WERI-Rb-1 (cell line): Measurements from ENCODE around the gene OSBPL5.

Experiments used
- DNase-seq: peaks from one replicate; pipeline ENCODE4 v3.0.0-alpha.2; 2020
- H3K27ac ChIP-seq: fragments of 250-450 bp; sonication (Bioruptor Pico); 2 replicates; pipeline ENCODE4 v1.5.1; 2020; ENCODE audit warnings: mild to moderate bottlenecking, moderate library complexity
- H3K27me3 ChIP-seq: fragments of 250-450 bp; sonication (Bioruptor Pico); 2 replicates; pipeline ENCODE4 v1.5.1; 2021; ENCODE audit warnings: mild to moderate bottlenecking, low read depth, moderate library complexity; ENCODE audit not compliant: insufficient read depth, severe bottlenecking
- H3K36me3 ChIP-seq: fragments of 250-450 bp; sonication (Bioruptor Pico); 2 replicates; pipeline ENCODE4 v1.5.1; 2020; ENCODE audit warnings: mild to moderate bottlenecking, moderate library complexity
- H3K4me3 ChIP-seq: 2 replicates; pipeline ENCODE4 v1.5.1; 2011; ENCODE audit warnings: low read depth, mild to moderate bottlenecking, control low read depth, low read length
- H3K9me3 ChIP-seq: fragments of 250-450 bp; sonication (Bioruptor Pico); 2 replicates; pipeline ENCODE4 v1.5.1; 2021; ENCODE audit warnings: mild to moderate bottlenecking, moderate library complexity; ENCODE audit not compliant: severe bottlenecking
- CTCF ChIP-seq: IDR thresholded peaks from 2 replicates; pipeline ENCODE4 v1.5.1; 2011; ENCODE audit warnings: low read depth, mild to moderate bottlenecking, control low read depth, inconsistent platforms, low read length

Gene OSBPL5

GRCh38 chr11:3147626-3148025, 17.5 kb downstream of the OSBPL5 start:
- Histone ChIP-seq H3K27me3 (no peaks in the 10 kb centered on the region), H3K9me3 (no peaks in the 10 kb centered on the region)

GRCh38 chr11:3147257-3147619, 17.9 kb downstream of the OSBPL5 start:
- H3K27me3 ChIP-seq, result no peaks in the 10 kb centered on the region
- no peaks in the 10 kb centered on the region for H3K36me3 ChIP-seq
- H3K9me3 ChIP-seq, result no peaks in the 10 kb centered on the region
- no peak for DNase-seq
- H3K27ac ChIP-seq, result no peak overlapping the region
- H3K4me3 ChIP-seq, result no peak overlapping the region
- no peak for TF ChIP-seq CTCF

More at GRCh38 chr11:3147626-3148025, 17.5 kb downstream of the OSBPL5 start:
- TF ChIP-seq CTCF, result no peak
- Histone ChIP-seq H3K4me3 (no peak overlapping the region), H3K27ac (no peak overlapping the region), H3K36me3 (no peaks in the 10 kb centered on the region)
- DNase-seq, result no peak

- Histone ChIP-seq H3K9me3 (no peaks in the 10 kb centered on the region), H3K27me3 (no peaks in the 10 kb centered on the region), H3K27ac (no peak overlapping the region), H3K36me3 (no peaks in the 10 kb centered on the region), H3K4me3 (no peak overlapping the region)
- DNase-seq, result no peak
- TF ChIP-seq CTCF, result no peak
These were observed 18.4 kb downstream of the OSBPL5 start for GRCh38 chr11:3146612-3147256.

GRCh38 chr11:3145206-3145520, 19.9 kb downstream of the OSBPL5 start:
- Histone ChIP-seq H3K9me3 (no peaks in the 10 kb centered on the region), H3K36me3 (no peaks in the 10 kb centered on the region), H3K27me3 (no peaks in the 10 kb centered on the region), H3K4me3 (no peak overlapping the region), H3K27ac (no peak overlapping the region)
- no peak for DNase-seq
- no peak for TF ChIP-seq CTCF

- TF ChIP-seq CTCF, result no peak
- no peak overlapping the region for H3K4me3 ChIP-seq
- DNase-seq, result no peak
- H3K36me3 ChIP-seq, result no peaks in the 10 kb centered on the region
- no peaks in the 10 kb centered on the region for H3K9me3 ChIP-seq
- no peak overlapping the region for H3K27ac ChIP-seq
- no peaks in the 10 kb centered on the region for H3K27me3 ChIP-seq
These were observed 20.6 kb downstream of the OSBPL5 start for GRCh38 chr11:3144296-3145205.
